GM23338 (cell line): ENCODE data around the gene KSR2. TPM values are rescaled to one million over a fixed set of nuclear protein-coding genes. Genes with fewer than 3 reads are reported as not detected.
"Not testable (repeated sequence)": the region's sequence is repeated elsewhere in the genome, so short reads cannot be mapped to it uniquely, and the experiment has no call there.

Source experiments
- ATAC-seq: fragments of 200-7000 bp; cut with Tn5 transposase; 3 replicates; pipeline ENCODE4 v1.9.1; 2020
- DNase-seq: peaks from one replicate; pipeline ENCODE4 v3.0.0-alpha.2; 2015; ENCODE audit warnings: low spot score
- H2AFZ ChIP-seq: fragments of 200-600 bp; sonication (generic); 2 replicates; pipeline ENCODE4 v1.8.0; 2016; ENCODE audit warnings: antibody characterized with exemption, mild to moderate bottlenecking, moderate library complexity
- H3F3A ChIP-seq: fragments of 200-600 bp; sonication (generic); replicated peaks from 2 replicates; pipeline ENCODE4 v1.8.0; 2017; ENCODE audit warnings: antibody characterized with exemption, mixed run types, low read depth
- H3K27ac ChIP-seq: fragments of 200-600 bp; sonication (generic); 2 replicates; pipeline ENCODE4 v1.6.1; 2016; ENCODE audit warnings: low read depth
- H3K27me3 ChIP-seq: fragments of 200-600 bp; sonication (generic); 2 replicates; pipeline ENCODE4 v1.8.0; 2016; ENCODE audit warnings: mild to moderate bottlenecking, mixed run types, moderate library complexity; ENCODE audit not compliant: insufficient read depth
- H3K36me3 ChIP-seq: fragments of 200-600 bp; sonication (generic); 2 replicates; pipeline ENCODE4 v1.8.0; 2016; ENCODE audit warnings: mild to moderate bottlenecking; ENCODE audit not compliant: insufficient read depth
- H3K4me1 ChIP-seq: fragments of 200-600 bp; sonication (generic); 2 replicates; pipeline ENCODE4 v1.8.0; 2016; ENCODE audit warnings: mild to moderate bottlenecking, moderate library complexity; ENCODE audit not compliant: insufficient read depth
- H3K4me2 ChIP-seq: fragments of 200-600 bp; sonication (generic); 2 replicates; pipeline ENCODE4 v1.7.1; 2017; ENCODE audit warnings: mixed run types
- H3K4me3 ChIP-seq: fragments of 200-600 bp; sonication (generic); 2 replicates; pipeline ENCODE4 v1.6.1; 2016; ENCODE audit warnings: mixed run types
- H3K79me2 ChIP-seq: fragments of 200-600 bp; sonication (generic); replicated peaks from 2 replicates; pipeline ENCODE4 v1.8.0; 2017; ENCODE audit warnings: mild to moderate bottlenecking; ENCODE audit not compliant: insufficient read depth
- H3K9me2 ChIP-seq: fragments of 200-600 bp; sonication (generic); 2 replicates; pipeline ENCODE4 v1.8.0; 2017; ENCODE audit not compliant: insufficient read depth
- H4K20me1 ChIP-seq: fragments of 200-600 bp; sonication (generic); replicated peaks from 2 replicates; pipeline ENCODE4 v1.8.0; 2017; ENCODE audit warnings: mild to moderate bottlenecking; ENCODE audit not compliant: insufficient read depth
- H3K27ac Mint-ChIP-seq: 2 replicates; pipeline ENCODE4 v1.8.0; 2020; ENCODE audit warnings: inconsistent platforms, mild to moderate bottlenecking, moderate library complexity, mixed read lengths
- H3K27me3 Mint-ChIP-seq: 3 replicates; pipeline ENCODE4 v1.8.0; 2022; ENCODE audit warnings: low read depth, mild to moderate bottlenecking, moderate library complexity, mixed read lengths, inconsistent platforms; ENCODE audit not compliant: insufficient read depth, poor library complexity
- H3K36me3 Mint-ChIP-seq: 3 replicates; pipeline ENCODE4 v1.8.0; 2021; ENCODE audit warnings: low read depth, mild to moderate bottlenecking, inconsistent platforms, moderate library complexity, mixed read lengths
- H3K4me1 Mint-ChIP-seq: 3 replicates; pipeline ENCODE4 v1.8.0; 2020; ENCODE audit warnings: mild to moderate bottlenecking, inconsistent platforms, mixed read lengths
- H3K4me3 Mint-ChIP-seq: 3 replicates; pipeline ENCODE4 v1.8.0; 2021; ENCODE audit warnings: moderate library complexity, mild to moderate bottlenecking, inconsistent platforms, mixed read lengths
- H3K9me3 Mint-ChIP-seq: 3 replicates; pipeline ENCODE4 v1.8.0; 2020; ENCODE audit warnings: moderate library complexity, mild to moderate bottlenecking, inconsistent platforms, mixed read lengths
- CREB1 ChIP-seq: fragments of 250-450 bp; sonication (Bioruptor Pico); IDR thresholded peaks from 2 replicates; pipeline ENCODE4 v1.5.0; 2020; ENCODE audit warnings: low read depth, mild to moderate bottlenecking, moderate library complexity
- CTCF ChIP-seq, 2 experiments: fragments of 200-600 bp in 1 of 2; sonication (generic) in 1 of 2; conservative IDR thresholded peaks; 2 replicates each; pipeline versions ENCODE4 v1.5.1 to v1.6.1; 2016 to 2017; ENCODE audit warnings: antibody characterized with exemption in 2 of 2, low read depth in 2 of 2, mild to moderate bottlenecking in 2 of 2, moderate library complexity in 1 of 2
- ETS1 ChIP-seq: IDR thresholded peaks from 2 replicates; pipeline ENCODE4 v1.6.1; 2016; ENCODE audit warnings: antibody characterized with exemption
- EZH2phosphoT487 ChIP-seq: fragments of 200-600 bp; sonication (generic); IDR thresholded peaks from one replicate; pipeline ENCODE4 v1.8.1; 2018; ENCODE audit warnings: antibody characterized with exemption; ENCODE audit not compliant: unreplicated experiment
- ZNF114 ChIP-seq: fragments of 250-450 bp; sonication (Bioruptor Pico); IDR thresholded peaks from 2 replicates; pipeline ENCODE4 v1.5.0; 2020; ENCODE audit warnings: mild to moderate bottlenecking, moderate library complexity
- ZNF462 ChIP-seq: fragments of 250-450 bp; sonication (Bioruptor Pico); IDR thresholded peaks from 2 replicates; pipeline ENCODE4 v1.5.0; 2020; ENCODE audit warnings: mild to moderate bottlenecking, moderate library complexity
- polyA plus RNA-seq: library from polyadenylated mRNA; unstranded; fragments of >200 nt; fragmentation: Nextera tagmentation; extraction: Ambion mirVana; gene quantifications from 2 replicates; pipeline ENCODE4 v1.2.1, GENCODE V29; 2016
- total RNA-seq: library from RNA; depleted of rRNA; stranded (reverse); fragments of >200 nt; shearing (Covaris generic); gene quantifications from 2 replicates; pipeline ENCODE4 v1.2.3, GENCODE V29; 2014

Gene KSR2
- total and polyA plus RNA-seq, 2 experiments from 2014 or later = 1.1 to 2.7 TPM

GRCh38 chr12:117857632-117858612 is 110.9 kb downstream of the KSR2 start:
- H2AFZ ChIP-seq = no peak overlapping the region
- no peak overlapping the region for H3K4me3 Mint-ChIP-seq
- H3K9me2 ChIP-seq = no peaks in the 10 kb centered on the region
- H3K27ac Mint-ChIP-seq = no peak overlapping the region
- H3F3A ChIP-seq = no peaks in the 10 kb centered on the region
- no peaks in the 10 kb centered on the region for H3K4me1 ChIP-seq
- no peaks in the 10 kb centered on the region for H3K79me2 ChIP-seq
- H3K27me3 ChIP-seq = no peaks in the 10 kb centered on the region
- DNase-seq (peak; percentile 91), ATAC-seq (peak; percentile 73)
- no peaks in the 10 kb centered on the region for H3K36me3 ChIP-seq
- no peaks in the 10 kb centered on the region for H3K36me3 Mint-ChIP-seq
- TF ChIP-seq CREB1 (CRISPR knock-in tag) (no peak), ZNF114 (CRISPR knock-in tag) (no peak), CTCF (conservative IDR thresholded peaks at IDR 0.05; ENCODE audit: low read depth in 2 of 2) (peak; percentile 66 to 72)
- H3K4me3 ChIP-seq = no peak overlapping the region
- peaks cover 2% of the 10 kb centered on the region; the same call in 2 of the 3 replicates for H3K9me3 Mint-ChIP-seq
- no peak overlapping the region for H3K4me2 ChIP-seq
- peaks cover 6% of the 10 kb centered on the region for H3K27me3 Mint-ChIP-seq
- no peaks in the 10 kb centered on the region for H4K20me1 ChIP-seq
- H3K27ac ChIP-seq = no peak overlapping the region
- H3K4me1 Mint-ChIP-seq = peaks cover 2% of the 10 kb centered on the region; the same call in 2 of the 3 replicates

GRCh38 chr12:117857139-117857538 is 111.7 kb downstream of the KSR2 start:
- not testable (repeated sequence) for H3K4me3 ChIP-seq, DNase-seq, H3K4me2 ChIP-seq, H3K27me3 Mint-ChIP-seq, H3K27me3 ChIP-seq, H3K36me3 Mint-ChIP-seq, ATAC-seq, H3K9me2 ChIP-seq, H3K27ac Mint-ChIP-seq, H3K27ac ChIP-seq, H3K79me2 ChIP-seq, H2AFZ ChIP-seq, H3K4me1 Mint-ChIP-seq, H3K4me3 Mint-ChIP-seq, H3K4me1 ChIP-seq, H3K9me3 Mint-ChIP-seq, H4K20me1 ChIP-seq, H3K36me3 ChIP-seq, H3F3A ChIP-seq

GRCh38 chr12:117855165-117855564 is 113.6 kb downstream of the KSR2 start:
- no peaks in the 10 kb centered on the region; the same call in 2 of the 3 replicates for H3K9me3 Mint-ChIP-seq
- Histone ChIP-seq H3K36me3 (no peaks in the 10 kb centered on the region), H3K27me3 (no peaks in the 10 kb centered on the region), H3K79me2 (no peaks in the 10 kb centered on the region), H2AFZ (no peak overlapping the region), H3K4me2 (no peak overlapping the region), H4K20me1 (no peaks in the 10 kb centered on the region), H3K4me1 (no peaks in the 10 kb centered on the region), H3K27ac (no peak overlapping the region), H3K4me3 (no peak overlapping the region), H3K9me2 (no peaks in the 10 kb centered on the region), H3F3A (no peaks in the 10 kb centered on the region)
- ATAC-seq = no peak
- no peak overlapping the region for H3K27ac Mint-ChIP-seq
- H3K4me3 Mint-ChIP-seq = no peak overlapping the region
- DNase-seq = no peak
- peaks cover 3% of the 10 kb centered on the region; the same call in 2 of the 3 replicates for H3K4me1 Mint-ChIP-seq
- no peaks in the 10 kb centered on the region for H3K36me3 Mint-ChIP-seq
- H3K27me3 Mint-ChIP-seq = peaks cover 5% of the 10 kb centered on the region
- no peak for TF ChIP-seq ETS1
- TF ChIP-seq EZH2phosphoT487 = no peak
- TF ChIP-seq ZNF462 (CRISPR knock-in tag) = no peak
